Left forelimb (tissue), 1 donor: ENCODE results near the gene JAK3.
"Not testable (repeated sequence)": the region's sequence is repeated elsewhere in the genome, so short reads cannot be mapped to it uniquely, and the experiment has no call there.

ENCODE experiments used
- DNase-seq: peaks from one replicate; pipeline ENCODE4 v3.0.0-alpha.2; 2018; ENCODE audit warnings: low spot score

Gene JAK3

DNA sequence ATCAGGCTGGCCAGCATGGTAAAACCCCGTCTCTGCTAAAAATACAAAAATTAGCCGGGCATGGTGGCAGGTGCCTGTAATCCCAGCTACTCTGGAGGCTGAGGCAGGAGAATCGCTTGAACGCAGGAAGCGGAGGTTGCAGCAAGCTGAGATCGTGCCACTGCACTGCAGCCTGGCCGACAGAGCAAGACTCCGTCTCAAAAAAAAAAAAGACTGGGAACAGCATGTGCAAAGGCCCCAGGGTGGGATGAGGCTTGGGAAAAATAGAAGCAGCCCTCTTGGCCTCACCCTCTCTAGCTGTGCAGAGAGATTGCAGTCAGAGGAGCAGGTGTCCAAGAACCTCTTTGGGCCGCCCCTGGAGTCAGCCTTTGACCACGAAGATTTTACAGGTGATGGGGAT, 69.9 kb downstream of the JAK3 start:
- not testable (repeated sequence) for DNase-seq

DNA sequence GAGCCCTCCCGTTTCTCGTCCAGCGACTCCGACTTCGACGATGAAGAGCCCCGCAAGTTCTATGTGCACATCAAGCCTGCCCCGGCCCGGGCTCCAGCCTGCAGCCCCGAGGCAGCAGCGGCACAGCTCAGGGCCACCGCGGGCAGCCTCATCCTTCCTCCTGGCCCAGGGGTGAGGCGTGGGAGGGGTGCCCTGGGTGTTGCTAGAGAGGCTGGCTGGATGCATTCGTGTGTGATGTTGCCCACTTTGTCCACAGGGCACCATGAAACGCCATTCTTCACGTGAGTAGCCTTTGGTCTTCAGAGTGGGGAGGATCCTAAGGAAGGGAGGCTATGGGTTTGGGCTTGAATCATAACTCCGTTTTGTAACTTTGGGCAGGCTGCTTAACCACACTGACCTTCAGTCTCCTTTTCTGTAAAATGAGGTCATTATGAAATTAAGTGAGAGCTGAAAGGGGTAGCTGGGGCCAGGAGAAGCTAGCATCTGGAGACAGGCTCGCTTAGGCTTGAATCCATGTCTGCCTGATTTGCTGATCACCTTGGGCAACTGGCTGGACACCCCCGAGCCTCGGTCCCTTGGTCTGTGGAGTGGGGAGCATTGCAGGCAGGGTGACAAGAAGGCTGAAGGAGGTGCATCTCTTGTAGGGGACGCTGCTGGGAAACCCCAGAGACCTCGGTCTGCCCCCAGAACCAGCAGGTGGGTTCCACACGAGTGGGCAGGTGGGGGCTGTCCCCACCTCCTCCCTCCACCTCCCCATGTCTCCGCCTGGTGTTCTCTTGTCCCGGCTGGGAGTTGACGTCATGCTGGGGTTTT, 71.6 kb downstream of the JAK3 start:
- DNase-seq = no peak

- no peak for DNase-seq
These were observed 72.4 kb downstream of the JAK3 start for GRCh38 chr19:17775245-17775927.
